ENCODE results near the gene TBPL1.

The TBPL1 gene

GRCh38 chr6:134028438-134028837 is 75.4 kb downstream of the TBPL1 start:
- Histone ChIP-seq H3K4me3 (ENCODE audit: low read depth, low read length) (no peak overlapping the region), H2AFZ (ENCODE audit: low read length, unreplicated experiment) (no peak overlapping the region), H3K4me1 (ENCODE audit: control insufficient read depth, insufficient read depth, low read length, unreplicated experiment) (peaks cover 5% of the 10 kb centered on the region), H3K79me2 (ENCODE audit: control insufficient read depth, insufficient read depth, low read length, unreplicated experiment) (no peaks in the 10 kb centered on the region), H3K27ac (ENCODE audit: low read depth, low read length) (no peak overlapping the region), H3K27me3 (ENCODE audit: insufficient read depth, low read length) (no peaks in the 10 kb centered on the region), H3K36me3 (ENCODE audit: insufficient read depth, low read length) (no peaks in the 10 kb centered on the region)

- Histone ChIP-seq H3K79me2 (ENCODE audit: control insufficient read depth, insufficient read depth, low read length, unreplicated experiment) (no peaks in the 10 kb centered on the region), H2AFZ (ENCODE audit: low read length, unreplicated experiment) (no peak overlapping the region), H3K27ac (ENCODE audit: low read depth, low read length) (peak overlapping the region; percentile 18; the same call in 1 of the 2 replicates), H3K4me1 (ENCODE audit: control insufficient read depth, insufficient read depth, low read length, unreplicated experiment) (peaks cover 5% of the 10 kb centered on the region), H3K4me3 (ENCODE audit: low read depth, low read length) (no peak overlapping the region), H3K27me3 (ENCODE audit: insufficient read depth, low read length) (no peaks in the 10 kb centered on the region), H3K36me3 (ENCODE audit: insufficient read depth, low read length) (no peaks in the 10 kb centered on the region)
These were observed 76.8 kb downstream of the TBPL1 start for GRCh38 chr6:134029495-134030455.

DNA sequence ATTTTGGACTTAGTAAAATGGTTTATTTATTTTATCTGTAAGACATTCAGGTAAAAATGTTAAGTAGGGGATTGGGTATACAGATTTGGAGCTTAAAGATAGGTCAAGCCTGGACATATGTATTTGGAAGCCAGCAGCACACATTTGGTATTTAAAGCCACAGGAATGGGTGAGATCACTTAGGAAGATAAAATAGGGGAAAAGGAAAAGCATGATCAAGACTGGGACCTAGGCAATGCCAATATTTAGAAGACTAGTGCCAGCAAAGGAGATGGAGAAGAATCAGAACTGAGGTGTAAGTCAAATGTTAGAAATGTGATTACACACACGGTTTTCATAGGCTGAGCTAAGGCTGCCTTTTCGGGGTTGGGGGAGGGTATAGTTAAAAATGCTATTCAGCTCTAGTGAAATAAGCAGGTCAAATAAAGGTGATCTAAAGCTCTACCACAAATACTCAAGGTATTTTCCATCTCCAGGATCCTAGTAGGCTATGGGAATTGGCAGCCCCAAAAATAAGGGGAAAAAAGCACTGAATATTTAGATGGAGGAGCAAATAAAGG is 78.8 kb downstream of the TBPL1 start:
- H3K27ac ChIP-seq (ENCODE audit: low read depth, low read length), result no peak overlapping the region
- H3K4me3 ChIP-seq (ENCODE audit: low read depth, low read length), result no peak overlapping the region
- peaks cover 16% of the 10 kb centered on the region for H3K4me1 ChIP-seq (ENCODE audit: control insufficient read depth, insufficient read depth, low read length, unreplicated experiment)
- no peak overlapping the region for H2AFZ ChIP-seq (ENCODE audit: low read length, unreplicated experiment)
- H3K27me3 ChIP-seq (ENCODE audit: insufficient read depth, low read length), result no peaks in the 10 kb centered on the region
- H3K36me3 ChIP-seq (ENCODE audit: insufficient read depth, low read length), result no peaks in the 10 kb centered on the region
- H3K79me2 ChIP-seq (ENCODE audit: control insufficient read depth, insufficient read depth, low read length, unreplicated experiment), result no peaks in the 10 kb centered on the region

DNA sequence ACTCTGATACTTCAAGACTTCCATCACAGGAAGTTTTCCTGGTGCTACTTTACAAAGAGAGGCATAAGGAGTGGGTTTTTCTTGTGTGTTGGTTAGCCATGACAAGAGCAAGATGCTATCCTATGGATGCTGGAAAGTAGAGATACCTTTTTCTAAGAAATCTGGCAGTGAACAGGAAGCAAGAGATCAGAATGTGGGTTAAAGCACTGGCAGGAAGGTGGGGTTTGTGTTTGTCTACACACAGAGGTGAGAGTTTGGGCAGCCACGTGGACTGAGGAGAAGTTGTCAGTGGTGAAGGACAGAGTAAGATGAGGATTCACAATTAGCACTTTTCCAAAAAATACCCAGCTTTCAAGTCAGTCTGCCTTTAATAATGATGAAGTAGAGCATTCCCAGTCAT is 81.5 kb downstream of the TBPL1 start:
- H3K36me3 ChIP-seq (ENCODE audit: insufficient read depth, low read length), result no peaks in the 10 kb centered on the region
- H3K79me2 ChIP-seq (ENCODE audit: control insufficient read depth, insufficient read depth, low read length, unreplicated experiment), result no peaks in the 10 kb centered on the region
- peaks cover 16% of the 10 kb centered on the region for H3K4me1 ChIP-seq (ENCODE audit: control insufficient read depth, insufficient read depth, low read length, unreplicated experiment)
- no peaks in the 10 kb centered on the region for H3K27me3 ChIP-seq (ENCODE audit: insufficient read depth, low read length)
- no peak overlapping the region for H2AFZ ChIP-seq (ENCODE audit: low read length, unreplicated experiment)
- no peak overlapping the region for H3K27ac ChIP-seq (ENCODE audit: low read depth, low read length)
- no peak overlapping the region for H3K4me3 ChIP-seq (ENCODE audit: low read depth, low read length)

GRCh38 chr6:134034961-134035822 is 82.2 kb downstream of the TBPL1 start:
- Histone ChIP-seq H3K4me3 (ENCODE audit: low read depth, low read length) (no peak overlapping the region), H3K4me1 (ENCODE audit: control insufficient read depth, insufficient read depth, low read length, unreplicated experiment) (peaks cover 12% of the 10 kb centered on the region), H3K36me3 (ENCODE audit: insufficient read depth, low read length) (no peaks in the 10 kb centered on the region), H3K27me3 (ENCODE audit: insufficient read depth, low read length) (no peaks in the 10 kb centered on the region), H3K79me2 (ENCODE audit: control insufficient read depth, insufficient read depth, low read length, unreplicated experiment) (no peaks in the 10 kb centered on the region), H2AFZ (ENCODE audit: low read length, unreplicated experiment) (no peak overlapping the region), H3K27ac (ENCODE audit: low read depth, low read length) (no peak overlapping the region)

DNA sequence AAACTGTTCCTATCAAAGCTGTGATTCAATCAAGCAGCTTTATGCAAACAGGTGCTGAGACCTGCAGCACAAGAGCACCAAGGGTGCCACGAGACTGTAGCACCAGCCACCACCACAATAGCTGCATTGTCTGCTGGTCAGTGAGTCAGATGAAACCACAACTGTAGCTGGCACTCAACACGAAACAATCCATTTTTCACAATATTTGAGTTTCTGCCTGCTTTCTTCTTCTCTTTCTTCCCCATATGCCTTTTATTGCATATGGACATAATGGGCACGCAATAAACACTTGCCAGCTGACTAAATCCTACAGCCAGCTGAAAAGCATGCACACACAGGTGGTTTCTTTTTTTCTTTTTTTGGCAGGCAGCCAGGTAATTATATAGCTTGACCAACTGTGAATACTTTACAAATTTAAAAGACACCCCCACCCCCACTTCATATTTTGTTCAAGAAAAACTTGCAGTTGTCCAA is 82.8 kb downstream of the TBPL1 start:
- peaks cover 15% of the 10 kb centered on the region for H3K4me1 ChIP-seq (ENCODE audit: control insufficient read depth, insufficient read depth, low read length, unreplicated experiment)
- no peaks in the 10 kb centered on the region for H3K27me3 ChIP-seq (ENCODE audit: insufficient read depth, low read length)
- no peaks in the 10 kb centered on the region for H3K36me3 ChIP-seq (ENCODE audit: insufficient read depth, low read length)
- no peaks in the 10 kb centered on the region for H3K79me2 ChIP-seq (ENCODE audit: control insufficient read depth, insufficient read depth, low read length, unreplicated experiment)
- no peak overlapping the region for H3K27ac ChIP-seq (ENCODE audit: low read depth, low read length)
- H2AFZ ChIP-seq (ENCODE audit: low read length, unreplicated experiment), result no peak overlapping the region
- no peak overlapping the region for H3K4me3 ChIP-seq (ENCODE audit: low read depth, low read length)

DNA sequence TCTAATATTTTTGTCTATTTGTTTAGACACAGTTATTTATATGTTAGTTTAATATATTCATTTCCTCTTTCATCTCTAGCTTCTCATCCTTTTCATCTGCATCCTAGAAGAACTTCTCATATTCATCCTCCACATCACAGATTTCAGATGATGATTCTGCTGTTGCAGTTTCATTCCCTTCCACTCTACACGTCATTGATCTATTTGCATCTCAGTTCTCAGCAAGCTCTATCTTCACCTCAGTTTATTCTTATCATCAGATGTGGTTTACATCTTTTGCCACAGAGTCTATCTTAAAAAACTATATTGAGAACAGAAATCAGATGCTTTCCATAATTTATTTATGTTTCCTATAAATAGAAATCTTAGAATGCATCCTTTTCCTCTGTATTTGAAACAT is 86.1 kb downstream of the TBPL1 start:
- Histone ChIP-seq H3K36me3 (ENCODE audit: insufficient read depth, low read length) (no peaks in the 10 kb centered on the region), H3K4me1 (ENCODE audit: control insufficient read depth, insufficient read depth, low read length, unreplicated experiment) (peaks cover 21% of the 10 kb centered on the region), H3K27me3 (ENCODE audit: insufficient read depth, low read length) (no peaks in the 10 kb centered on the region)

More for the DNA sequence above, 86.1 kb downstream of the TBPL1 start:
- H3K79me2 ChIP-seq (ENCODE audit: control insufficient read depth, insufficient read depth, low read length, unreplicated experiment), result no peaks in the 10 kb centered on the region
- H3K27ac ChIP-seq (ENCODE audit: low read depth, low read length), result no peak overlapping the region
- no peak overlapping the region for H2AFZ ChIP-seq (ENCODE audit: low read length, unreplicated experiment)
- no peak overlapping the region for H3K4me3 ChIP-seq (ENCODE audit: low read depth, low read length)
